Ectodermal cell (in vitro differentiated cells): ENCODE measurements around the gene ZNF526.

Experiments used
- H3K27ac ChIP-seq: 2 replicates; pipeline ENCODE4 v1.7.0; 2013; ENCODE audit warnings: mild to moderate bottlenecking, low read depth, low read length; ENCODE audit not compliant: insufficient read depth, poor library complexity, severe bottlenecking
- H3K27me3 ChIP-seq: 2 replicates; pipeline ENCODE4 v1.7.0; 2013; ENCODE audit warnings: mild to moderate bottlenecking, low read length; ENCODE audit not compliant: insufficient read depth, control insufficient read depth, poor library complexity, severe bottlenecking
- H3K36me3 ChIP-seq: one replicate; pipeline ENCODE4 v1.7.0; 2013; ENCODE audit warnings: low read length; ENCODE audit not compliant: control insufficient read depth, insufficient read depth
- H3K4me1 ChIP-seq: one replicate; pipeline ENCODE4 v1.7.0; 2013; ENCODE audit warnings: low read length; ENCODE audit not compliant: control insufficient read depth, insufficient read depth
- H3K4me3 ChIP-seq: 2 replicates; pipeline ENCODE4 v1.7.0; 2013; ENCODE audit warnings: low read depth, low read length, control low read depth; ENCODE audit not compliant: insufficient read depth
- H3K9me3 ChIP-seq: 2 replicates; pipeline ENCODE4 v1.7.0; 2013; ENCODE audit warnings: mild to moderate bottlenecking, low read length, moderate library complexity; ENCODE audit not compliant: control insufficient read depth
- WGBS, 2 experiments: methylation state at CpG; one replicate each; pipeline ENCODE4 v1.1.7; 2013; ENCODE audit warnings: missing lambda C conversion rate in 2 of 2; 5-methylcytosine and 5-hydroxymethylcytosine counted together

Gene ZNF526

GRCh38 chr19:42234364-42234763 is 14.3 kb downstream of the ZNF526 start:
- H3K4me3 ChIP-seq, result no peak overlapping the region
- no peaks in the 10 kb centered on the region for H3K27me3 ChIP-seq
- 95 to 96% methylated on average over 11 of the region's 11 CpGs for WGBS, 2 experiments
- H3K9me3 ChIP-seq, result no peaks in the 10 kb centered on the region
- no peak overlapping the region for H3K27ac ChIP-seq
- H3K36me3 ChIP-seq, result peaks cover 38% of the 10 kb centered on the region
- H3K4me1 ChIP-seq, result no peaks in the 10 kb centered on the region

- Histone ChIP-seq H3K9me3 (no peaks in the 10 kb centered on the region), H3K4me1 (no peaks in the 10 kb centered on the region), H3K4me3 (no peak overlapping the region), H3K36me3 (peaks cover 43% of the 10 kb centered on the region), H3K27ac (no peak overlapping the region), H3K27me3 (no peaks in the 10 kb centered on the region)
- WGBS, 2 experiments, result 93 to 94% methylated on average over 5 of the region's 5 CpGs
These were observed 15.1 kb downstream of the ZNF526 start for GRCh38 chr19:42235181-42235580.

GRCh38 chr19:42239544-42240220 is 19.6 kb downstream of the ZNF526 start:
- H3K4me3 ChIP-seq, result no peak overlapping the region
- 93 to 95% methylated on average over 10 of the region's 10 CpGs for WGBS, 2 experiments
- peaks cover 24% of the 10 kb centered on the region for H3K36me3 ChIP-seq
- no peaks in the 10 kb centered on the region for H3K27me3 ChIP-seq
- no peaks in the 10 kb centered on the region for H3K4me1 ChIP-seq
- H3K9me3 ChIP-seq, result no peaks in the 10 kb centered on the region
- no peak overlapping the region for H3K27ac ChIP-seq

- H3K27ac ChIP-seq, result no peak overlapping the region
- H3K9me3 ChIP-seq, result no peaks in the 10 kb centered on the region
These were observed 21.2 kb downstream of the ZNF526 start for GRCh38 chr19:42241279-42241678.

GRCh38 chr19:42242069-42242511 is 22.0 kb downstream of the ZNF526 start:
- H3K4me3 ChIP-seq, result peak overlapping the region; percentile 62
- no peak overlapping the region for H3K27ac ChIP-seq
- no peaks in the 10 kb centered on the region for H3K4me1 ChIP-seq
- peaks cover 5% of the 10 kb centered on the region for H3K36me3 ChIP-seq
- 0 to 1% methylated on average over 49 of the region's 49 CpGs for WGBS, 2 experiments
- no peaks in the 10 kb centered on the region for H3K9me3 ChIP-seq
- H3K27me3 ChIP-seq, result no peaks in the 10 kb centered on the region

More at GRCh38 chr19:42241279-42241678, 21.2 kb downstream of the ZNF526 start:
- H3K4me3 ChIP-seq, result peak overlapping the region; percentile 62
- no peaks in the 10 kb centered on the region for H3K27me3 ChIP-seq
- H3K36me3 ChIP-seq, result peaks cover 12% of the 10 kb centered on the region
- H3K4me1 ChIP-seq, result no peaks in the 10 kb centered on the region
- 86 to 88% methylated on average over 3 of the region's 3 CpGs for WGBS, 2 experiments

GRCh38 chr19:42242512-42243409 is 22.6 kb downstream of the ZNF526 start, which contains the start of gene GSK3A:
Gene GSK3A, minus strand, starts transcription at chr19:42242602. Its CDS starts 137 bp downstream, at chr19:42242465.
- Histone ChIP-seq H3K27me3 (no peaks in the 10 kb centered on the region), H3K4me1 (no peaks in the 10 kb centered on the region), H3K36me3 (peaks cover 5% of the 10 kb centered on the region), H3K4me3 (peak within 1 kb of the TSS; percentile 62), H3K9me3 (no peaks in the 10 kb centered on the region), H3K27ac (peak within 1 kb of the TSS; percentile 65)
- 0 to 1% methylated on average over 76 of the region's 76 CpGs for WGBS, 2 experiments

- peak overlapping the region; percentile 36 for H3K4me3 ChIP-seq
- peaks cover 15% of the 10 kb centered on the region for H3K36me3 ChIP-seq
- no peaks in the 10 kb centered on the region for H3K9me3 ChIP-seq
- 17 to 18% methylated on average over 45 of the region's 45 CpGs for WGBS, 2 experiments
- no peaks in the 10 kb centered on the region for H3K27me3 ChIP-seq
- no peak overlapping the region for H3K27ac ChIP-seq
- H3K4me1 ChIP-seq, result peaks cover 3% of the 10 kb centered on the region
These were observed 24.5 kb downstream of the ZNF526 start for GRCh38 chr19:42244347-42245220.

- Histone ChIP-seq H3K27ac (no peak overlapping the region), H3K9me3 (no peaks in the 10 kb centered on the region), H3K4me1 (peaks cover 3% of the 10 kb centered on the region), H3K36me3 (peaks cover 9% of the 10 kb centered on the region), H3K27me3 (no peaks in the 10 kb centered on the region), H3K4me3 (no peak overlapping the region)
- 91% methylated on average over 10 of the region's 10 CpGs for WGBS, 2 experiments
These were observed 25.1 kb downstream of the ZNF526 start for GRCh38 chr19:42245231-42245630.

- peaks cover 9% of the 10 kb centered on the region for H3K36me3 ChIP-seq
- no peak overlapping the region for H3K4me3 ChIP-seq
- H3K4me1 ChIP-seq, result peaks cover 7% of the 10 kb centered on the region
- H3K27ac ChIP-seq, result no peak overlapping the region
- no peaks in the 10 kb centered on the region for H3K27me3 ChIP-seq
- H3K9me3 ChIP-seq, result no peaks in the 10 kb centered on the region
- WGBS, 2 experiments, result 51 to 52% methylated on average over 10 of the region's 10 CpGs
These were observed 26.2 kb downstream of the ZNF526 start for GRCh38 chr19:42246143-42246921.
